GM18511 (cell line): ENCODE measurements around the gene B4GALT5.
"Not testable (repeated sequence)": the region's sequence is repeated elsewhere in the genome, so short reads cannot be mapped to it uniquely, and the experiment has no call there.

Source experiments
- ATAC-seq: cut with Tn5 transposase; IDR thresholded peaks from one replicate; pipeline ENCODE4 v1.9.1; 2021; ENCODE audit warnings: mild to moderate bottlenecking, moderate library complexity; ENCODE audit not compliant: unreplicated experiment

B4GALT5 gene, protein sequence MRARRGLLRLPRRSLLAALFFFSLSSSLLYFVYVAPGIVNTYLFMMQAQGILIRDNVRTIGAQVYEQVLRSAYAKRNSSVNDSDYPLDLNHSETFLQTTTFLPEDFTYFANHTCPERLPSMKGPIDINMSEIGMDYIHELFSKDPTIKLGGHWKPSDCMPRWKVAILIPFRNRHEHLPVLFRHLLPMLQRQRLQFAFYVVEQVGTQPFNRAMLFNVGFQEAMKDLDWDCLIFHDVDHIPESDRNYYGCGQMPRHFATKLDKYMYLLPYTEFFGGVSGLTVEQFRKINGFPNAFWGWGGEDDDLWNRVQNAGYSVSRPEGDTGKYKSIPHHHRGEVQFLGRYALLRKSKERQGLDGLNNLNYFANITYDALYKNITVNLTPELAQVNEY

DNA sequence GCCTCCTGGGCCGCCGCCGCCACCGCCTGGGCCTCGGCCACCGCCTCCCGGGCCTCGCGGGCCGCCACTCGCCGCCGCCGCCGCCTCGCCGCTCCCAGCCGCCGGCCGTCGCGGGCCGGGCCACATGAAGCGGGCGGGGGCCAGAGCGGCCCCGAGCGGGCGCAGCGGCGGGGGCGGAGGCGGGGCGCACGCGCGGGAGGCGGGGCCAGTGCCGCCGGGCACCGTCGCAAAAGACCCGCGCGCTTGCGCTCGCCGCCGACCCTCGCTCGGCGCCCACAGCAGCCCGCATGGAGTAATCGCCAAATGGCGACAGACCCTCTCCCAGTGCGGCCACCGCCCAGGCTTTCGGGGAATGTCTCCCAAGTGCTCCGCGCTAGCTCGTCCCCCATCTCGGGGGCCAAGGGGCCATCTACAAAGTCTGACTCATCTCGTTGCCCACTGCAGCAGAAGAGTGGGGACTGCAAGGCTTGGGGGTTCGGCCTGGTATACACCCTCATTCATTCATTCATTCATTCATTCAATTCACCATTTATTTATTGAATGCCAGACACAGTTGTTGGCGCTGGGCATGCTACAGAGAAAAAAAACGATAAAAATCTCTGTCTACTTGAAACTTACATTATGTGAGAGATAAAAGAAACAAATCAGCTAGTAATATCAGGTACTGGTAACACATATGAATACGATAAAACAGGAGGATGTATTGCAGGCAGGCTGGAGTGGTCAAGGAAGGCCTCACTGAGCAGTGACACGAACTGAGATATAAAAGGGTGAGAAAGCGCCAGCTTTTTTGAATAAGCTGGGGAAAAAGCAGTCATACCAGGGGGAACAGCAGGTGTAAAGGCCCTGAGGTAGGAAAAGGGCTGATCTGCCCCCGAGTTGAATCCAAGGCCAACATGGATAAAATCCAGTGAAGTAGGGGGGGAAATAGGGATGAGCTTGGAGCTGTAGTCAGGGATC, at the start of gene B4GALT5:
TSS of gene B4GALT5 (minus strand) at position 126 of the 960 bp plus-strand sequence. CDS start 188 bp downstream, outside the sequence.
- ATAC-seq = peak; percentile 79

DNA sequence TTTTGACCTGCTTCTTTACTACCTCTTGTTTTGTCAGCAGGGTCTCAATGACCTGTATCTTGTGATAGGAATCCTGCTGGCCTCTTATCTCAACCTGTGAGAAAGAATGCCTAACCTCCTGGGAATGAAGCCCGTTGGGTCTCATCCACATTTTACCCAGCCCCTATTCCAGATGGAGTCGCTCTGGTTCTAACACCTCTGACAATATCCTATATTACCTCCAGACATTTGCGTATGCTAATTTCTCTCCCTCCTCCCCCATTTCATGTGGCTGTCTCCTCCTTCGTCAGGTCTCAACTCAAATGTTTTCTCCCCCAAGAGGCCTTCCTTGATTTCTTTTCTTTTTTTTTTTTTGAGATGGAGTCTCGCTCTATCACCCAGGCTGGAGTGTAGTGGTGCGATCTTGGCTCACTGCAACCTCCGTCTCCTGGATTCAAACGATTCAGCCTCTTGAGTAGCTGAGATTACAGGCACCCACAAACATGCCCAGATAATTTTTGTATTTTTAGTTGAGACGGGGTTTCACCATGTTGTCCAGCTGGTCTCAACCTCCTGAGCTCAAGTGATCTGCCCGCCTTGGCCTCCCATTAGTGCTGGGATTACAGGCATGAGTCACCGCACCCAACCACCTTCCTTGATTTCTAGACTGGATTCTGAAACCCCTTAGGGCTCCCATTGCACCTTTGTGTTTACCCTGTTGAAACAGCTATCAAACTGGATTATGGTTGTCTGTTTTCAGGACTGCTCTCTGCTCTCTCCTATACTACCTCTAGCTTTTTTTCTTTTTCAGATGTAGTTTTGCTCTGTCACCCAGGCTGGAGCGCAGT, 49.5 kb upstream of the B4GALT5 start:
- ATAC-seq = no peak

DNA sequence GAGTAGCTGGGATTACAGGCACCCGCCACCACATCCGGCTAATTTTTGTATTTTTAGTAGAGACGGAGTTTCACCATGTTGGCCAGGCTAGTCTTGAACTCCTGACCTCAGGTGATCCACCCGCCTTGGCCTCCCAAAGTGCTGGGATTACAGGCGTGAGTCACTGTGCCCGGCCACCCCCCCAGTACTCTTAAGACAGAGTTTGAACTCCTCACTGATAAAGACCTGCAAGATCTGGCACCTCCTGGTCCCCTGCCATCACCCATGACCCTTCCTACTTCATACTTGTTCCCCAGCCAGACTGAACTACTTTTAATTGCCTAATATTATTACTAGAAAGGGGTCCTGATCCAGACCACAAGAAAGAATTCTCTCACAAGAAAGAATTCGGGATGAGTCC, 48.2 kb upstream of the B4GALT5 start:
- ATAC-seq = not testable (repeated sequence)

DNA sequence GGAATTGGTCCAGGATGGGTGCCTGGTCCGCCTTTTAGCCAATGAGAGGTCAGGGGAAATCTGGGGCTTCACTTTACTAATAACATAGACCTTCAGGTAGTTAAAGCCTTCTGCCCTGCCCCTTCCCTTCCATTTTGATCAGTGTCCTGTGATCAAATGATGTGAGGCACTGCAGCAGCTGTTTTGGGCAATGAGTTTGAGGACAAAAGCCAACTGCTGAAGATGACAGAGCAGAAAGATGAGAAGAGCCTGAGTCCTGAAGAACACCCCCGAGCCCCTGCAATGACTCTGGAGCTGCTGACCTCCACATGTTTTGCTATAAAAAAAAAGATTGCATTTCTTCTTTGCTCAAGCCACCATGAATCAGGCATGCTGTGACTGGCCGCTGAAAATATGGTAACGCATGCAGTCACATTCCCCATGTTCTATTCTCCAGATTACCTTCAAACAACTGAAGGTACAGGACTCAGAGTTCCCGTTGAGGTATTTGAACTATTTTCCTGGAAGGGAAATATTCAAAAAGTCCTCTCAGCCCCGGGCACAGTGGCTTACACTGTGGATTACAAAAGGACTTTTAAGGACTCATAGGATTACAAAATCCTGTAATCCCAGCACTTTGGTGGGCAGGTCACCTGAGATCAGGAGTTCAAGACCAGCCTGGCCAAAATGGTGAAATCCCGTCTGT, 45.7 kb upstream of the B4GALT5 start:
- ATAC-seq = no peak

DNA sequence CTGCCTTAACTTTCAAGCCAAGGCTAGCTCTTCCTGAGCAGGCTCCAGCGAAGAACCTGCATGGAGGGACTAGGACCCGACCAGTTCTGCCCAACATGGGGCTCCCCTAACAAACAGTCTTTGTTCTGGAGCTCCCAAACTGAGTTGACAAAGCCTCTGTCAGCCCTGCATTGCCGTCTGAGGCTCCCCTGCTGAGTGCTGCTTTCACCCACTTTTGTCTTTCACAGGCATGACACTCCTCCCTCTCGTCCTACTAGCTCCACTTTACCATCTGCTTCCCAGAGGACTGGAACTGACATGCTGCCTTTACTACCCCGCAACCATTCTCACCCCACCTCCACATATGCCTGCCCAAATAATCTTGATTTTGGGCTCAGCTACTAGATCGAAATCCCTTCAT, 45.1 kb upstream of the B4GALT5 start:
- no peak for ATAC-seq

DNA sequence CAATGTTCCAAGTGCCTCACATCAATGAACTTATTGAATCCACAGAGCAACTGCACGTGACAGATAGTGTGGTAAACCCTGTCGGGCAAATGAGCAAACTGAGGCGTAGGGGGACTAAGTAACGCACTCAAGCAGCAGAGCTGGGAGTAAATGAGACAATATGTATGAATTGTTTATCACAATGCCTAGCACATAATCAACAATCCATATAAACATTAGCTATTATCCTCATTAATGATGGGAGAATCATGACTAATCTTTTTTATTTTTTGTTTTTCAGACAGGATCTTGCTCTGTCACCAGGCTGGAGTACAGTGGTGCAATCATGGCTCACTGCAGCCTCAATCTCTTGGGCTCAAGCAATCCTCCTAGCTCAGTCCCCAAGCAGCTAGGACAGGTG, 43.9 kb upstream of the B4GALT5 start:
- ATAC-seq = no peak

DNA sequence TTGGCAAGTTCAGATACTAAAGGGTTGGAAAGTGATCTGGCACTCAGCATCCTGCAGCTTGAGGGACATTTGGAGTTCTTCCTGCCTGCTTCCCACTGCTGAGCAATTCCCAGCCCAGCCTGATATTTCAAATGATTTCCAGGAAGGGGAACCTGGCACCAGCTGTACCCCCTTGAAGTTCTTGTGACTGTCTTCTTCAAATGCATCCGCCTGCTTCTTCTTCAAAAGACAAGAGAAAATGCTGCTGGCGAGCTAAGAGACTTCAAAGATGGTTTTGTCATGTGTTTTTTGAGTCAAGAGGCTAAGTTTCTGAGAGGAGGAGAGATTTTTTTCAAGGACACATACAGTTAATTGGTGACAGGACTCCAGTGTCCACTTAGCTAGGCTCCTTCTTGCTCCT, 42.6 kb upstream of the B4GALT5 start:
- ATAC-seq = no peak

DNA sequence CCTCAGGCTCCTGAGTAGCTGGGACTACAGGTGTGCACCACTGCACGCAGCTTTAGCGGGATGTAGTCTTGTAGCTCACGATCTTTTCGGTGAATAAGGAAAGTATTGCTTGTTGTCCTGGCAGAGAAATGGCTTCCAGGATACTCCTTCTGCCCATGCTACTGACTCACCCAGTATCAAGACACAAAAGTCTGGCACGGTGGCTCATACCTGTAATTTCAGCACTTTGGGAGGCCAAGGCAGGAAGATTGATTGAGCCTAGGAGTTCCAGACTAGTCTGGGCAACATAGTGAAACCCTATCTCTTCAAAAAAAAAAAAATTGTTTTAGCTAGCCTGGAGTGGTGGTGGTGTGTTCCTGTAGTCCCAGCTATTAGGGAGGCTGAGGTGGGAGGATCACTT, 40.9 kb upstream of the B4GALT5 start:
- ATAC-seq = no peak

DNA sequence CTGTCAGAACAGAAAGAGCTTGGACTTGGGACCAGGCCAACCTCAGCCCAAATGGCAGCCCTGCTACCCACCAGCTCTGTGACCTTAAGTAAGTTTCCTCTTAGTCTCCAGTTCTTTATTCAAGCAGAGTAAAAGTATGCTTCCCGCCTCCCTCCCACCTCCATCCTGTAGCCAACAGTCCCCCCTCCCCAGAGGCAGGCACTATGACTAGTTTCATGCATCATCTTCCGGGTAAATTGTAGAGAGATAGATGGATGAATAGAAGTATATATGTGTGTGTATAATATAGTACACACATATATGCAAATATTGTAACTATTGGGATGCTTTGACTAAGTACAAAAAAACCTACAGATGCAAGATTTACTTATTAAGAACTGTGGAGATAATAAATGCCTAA, 39.5 kb upstream of the B4GALT5 start:
- ATAC-seq = no peak

DNA sequence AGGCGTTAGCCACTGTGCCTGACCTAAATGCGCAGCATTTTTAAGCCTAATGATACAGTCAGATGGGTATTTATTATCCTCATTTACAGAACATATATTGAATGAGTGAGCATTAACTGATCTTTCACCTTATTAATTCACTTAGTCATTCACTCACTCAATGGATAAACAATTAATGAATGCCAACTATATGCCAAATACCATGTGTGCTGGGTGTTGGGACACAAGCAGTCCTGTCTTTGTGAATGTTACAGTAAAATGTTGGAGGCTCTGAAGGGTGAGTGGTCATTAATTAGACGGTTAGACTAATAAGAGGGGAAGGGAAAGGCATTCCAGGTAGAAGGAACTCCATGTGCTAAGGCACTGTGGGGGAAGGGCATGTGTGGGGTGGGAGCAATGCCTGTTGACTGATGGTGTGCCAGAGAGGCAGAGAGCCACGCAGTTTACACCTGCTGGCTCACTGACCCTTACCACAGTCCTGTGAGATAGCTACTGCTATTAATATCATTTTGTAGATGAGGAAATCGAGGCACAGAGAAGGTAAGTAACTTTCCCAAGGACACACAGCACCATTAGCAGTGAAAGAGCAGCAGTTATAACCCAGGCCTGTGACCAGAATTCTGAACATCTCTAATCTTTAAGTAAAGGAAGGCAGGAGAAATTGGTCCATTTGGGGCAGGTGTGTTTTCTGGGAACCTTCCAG, 38.7 kb upstream of the B4GALT5 start:
- ATAC-seq = no peak

DNA sequence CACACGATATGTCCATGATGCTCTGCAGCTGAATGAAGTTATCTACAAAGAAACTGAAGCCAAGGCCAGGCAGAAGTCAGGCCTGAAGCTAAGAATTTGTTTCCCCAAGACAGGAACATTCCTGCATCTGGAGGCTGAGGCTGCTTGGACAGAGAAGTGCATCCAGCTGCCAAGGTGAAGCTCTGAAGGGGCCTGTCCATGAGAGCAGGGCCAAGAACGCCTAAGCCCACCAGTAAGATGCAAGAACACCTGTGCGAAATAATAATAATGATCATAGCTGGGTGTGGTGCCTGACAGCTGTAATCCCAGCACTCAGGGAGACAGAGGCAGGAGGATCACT, 37.7 kb upstream of the B4GALT5 start:
- no peak for ATAC-seq

DNA sequence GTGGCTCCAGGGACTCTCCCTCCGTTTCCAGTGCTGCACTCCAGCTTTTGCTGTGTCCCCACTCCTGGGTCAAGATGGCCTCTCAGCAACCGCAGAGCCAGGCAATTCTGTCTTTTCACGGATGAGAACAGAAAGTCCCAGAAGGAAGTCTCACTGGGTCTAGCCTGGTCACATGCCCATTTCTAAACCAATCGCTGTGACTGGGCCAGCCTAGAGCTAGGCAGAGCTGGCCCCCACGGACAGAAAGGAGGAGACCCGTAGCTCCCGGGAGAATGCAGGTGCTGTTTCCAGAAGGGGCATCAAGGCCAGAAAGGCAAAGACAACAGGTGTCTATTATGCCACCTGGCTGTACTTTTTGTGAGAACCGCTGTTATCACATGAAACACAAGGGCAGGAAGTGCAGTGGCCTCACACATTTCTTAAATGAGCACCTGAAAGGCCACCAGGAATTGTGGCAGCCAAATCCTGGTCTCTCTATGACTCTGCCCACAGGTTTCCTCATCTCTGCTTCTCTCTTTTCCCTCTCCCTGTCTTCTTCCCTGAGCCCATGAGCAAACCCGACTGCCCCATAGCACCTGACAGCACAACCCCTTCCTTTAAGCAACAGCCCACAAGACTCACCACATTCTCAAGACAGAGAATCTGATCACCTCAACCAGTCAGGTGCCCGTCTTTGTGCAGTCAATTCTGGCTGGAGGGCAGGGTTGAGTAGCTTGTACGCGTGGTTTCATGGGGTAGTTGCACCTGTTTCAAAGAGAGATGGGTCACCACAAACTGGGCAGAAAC, 37.1 kb upstream of the B4GALT5 start:
- peak; percentile 84 for ATAC-seq

DNA sequence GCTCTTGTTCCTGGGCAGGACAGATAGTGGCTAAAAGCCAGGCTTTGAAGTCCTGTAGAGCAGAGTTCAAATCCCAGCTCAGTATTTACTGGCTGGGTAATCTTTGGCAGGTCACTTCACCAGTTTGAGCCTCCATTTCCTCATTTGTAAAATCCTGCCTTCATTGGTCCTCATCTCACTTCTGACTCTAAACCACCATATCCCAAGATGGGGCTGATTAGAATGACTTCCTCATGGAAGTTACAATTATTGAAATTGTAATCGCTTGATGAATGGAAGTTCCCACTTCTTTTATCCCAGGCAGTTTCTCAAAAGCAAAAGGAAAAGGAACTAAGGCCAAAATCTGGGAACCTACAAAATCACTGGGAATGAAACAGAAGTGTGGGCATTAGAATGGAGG, 35.9 kb upstream of the B4GALT5 start:
- ATAC-seq = no peak

DNA sequence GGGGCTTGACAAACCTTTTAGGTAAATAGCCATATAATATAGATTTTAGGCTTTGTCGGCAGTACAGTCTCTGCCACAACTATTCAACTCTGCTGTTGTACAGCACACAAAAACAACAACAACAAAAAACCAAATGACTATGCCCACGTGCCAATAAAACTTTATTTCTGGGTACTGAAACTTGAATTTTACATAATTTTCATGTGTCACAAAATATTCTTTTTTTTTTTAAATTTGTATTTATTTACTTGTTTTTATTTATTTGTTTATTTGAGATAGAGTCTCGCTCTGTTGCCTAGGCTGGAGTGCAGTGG, 34.8 kb upstream of the B4GALT5 start:
- ATAC-seq = no peak

DNA sequence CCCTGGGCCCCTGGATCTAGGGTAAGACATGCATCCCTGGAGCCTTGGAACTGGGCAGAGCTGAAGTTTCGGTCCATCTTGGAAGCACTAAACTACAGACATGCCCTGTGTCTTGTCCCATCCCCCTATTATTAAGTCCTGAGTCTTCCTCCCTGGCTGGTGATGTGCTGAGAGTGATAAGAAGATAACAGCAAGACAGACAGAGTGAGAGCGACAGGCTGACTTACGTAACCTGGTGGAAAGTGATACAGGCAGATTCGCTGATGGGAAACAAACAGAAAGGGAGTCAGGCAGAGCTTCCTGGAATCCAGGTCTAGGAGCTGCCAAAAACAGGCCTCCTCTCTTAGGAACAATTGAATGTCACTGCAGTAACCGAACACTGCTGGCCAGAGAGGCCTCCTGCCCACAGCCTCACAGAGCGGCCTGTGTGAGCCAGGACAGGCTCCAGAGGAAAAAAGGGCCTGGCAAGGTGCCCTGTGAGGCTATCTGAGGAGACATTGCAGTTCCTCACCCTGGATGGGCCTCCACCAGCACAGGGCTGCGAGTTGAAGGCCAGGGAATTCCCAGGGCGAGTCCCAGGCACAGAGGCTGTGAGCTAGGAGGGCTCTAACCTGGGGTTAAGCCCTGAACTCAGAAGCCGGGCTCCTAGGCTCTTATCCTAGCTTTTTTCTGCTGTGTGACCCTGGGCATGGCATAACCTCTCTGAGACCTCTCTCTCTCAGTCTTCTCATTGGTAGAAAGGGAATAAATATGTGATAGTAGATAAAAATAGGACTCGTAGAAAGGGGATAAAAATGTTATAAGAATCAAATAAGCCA, 34.2 kb upstream of the B4GALT5 start:
- no peak for ATAC-seq

DNA sequence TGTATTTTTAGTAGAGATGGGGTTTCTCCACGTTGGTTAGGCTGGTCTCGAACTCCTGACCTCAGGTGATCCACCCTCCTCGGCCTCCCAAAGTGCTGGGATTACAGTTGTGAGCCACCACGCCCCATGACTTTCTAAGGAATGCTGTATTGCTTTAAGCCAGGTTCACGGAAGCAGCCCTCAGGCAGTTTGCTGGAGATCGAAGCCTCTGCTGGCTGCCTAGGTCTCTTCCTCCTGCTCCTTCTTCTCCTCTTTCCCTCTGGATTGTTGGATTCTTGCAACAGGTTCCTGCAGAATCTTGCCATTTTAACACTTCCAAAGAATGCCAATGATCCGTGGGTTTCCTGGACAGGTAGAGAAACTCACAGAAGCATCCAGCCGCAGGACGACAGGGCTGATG, 29.3 kb upstream of the B4GALT5 start:
- no peak for ATAC-seq

DNA sequence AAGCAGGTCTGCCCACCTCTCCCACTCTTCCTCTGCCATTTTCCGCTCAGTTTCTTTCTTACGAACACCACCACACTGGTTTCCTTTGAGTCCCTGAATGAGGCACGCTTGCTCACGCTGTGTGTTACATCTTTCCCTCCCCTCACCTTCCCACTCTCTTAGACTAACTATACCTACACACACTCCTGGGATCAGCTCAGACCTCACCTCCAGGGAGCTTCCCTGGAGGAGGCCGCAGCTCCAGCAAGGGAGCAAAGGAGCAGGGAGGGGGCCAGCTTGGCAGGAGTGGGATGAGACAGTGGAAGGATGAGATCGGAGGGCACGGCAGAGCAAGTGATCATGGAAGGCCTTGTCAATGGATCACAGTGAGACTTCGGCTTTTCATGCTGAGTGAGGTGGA, 28.3 kb upstream of the B4GALT5 start:
- ATAC-seq = no peak

DNA sequence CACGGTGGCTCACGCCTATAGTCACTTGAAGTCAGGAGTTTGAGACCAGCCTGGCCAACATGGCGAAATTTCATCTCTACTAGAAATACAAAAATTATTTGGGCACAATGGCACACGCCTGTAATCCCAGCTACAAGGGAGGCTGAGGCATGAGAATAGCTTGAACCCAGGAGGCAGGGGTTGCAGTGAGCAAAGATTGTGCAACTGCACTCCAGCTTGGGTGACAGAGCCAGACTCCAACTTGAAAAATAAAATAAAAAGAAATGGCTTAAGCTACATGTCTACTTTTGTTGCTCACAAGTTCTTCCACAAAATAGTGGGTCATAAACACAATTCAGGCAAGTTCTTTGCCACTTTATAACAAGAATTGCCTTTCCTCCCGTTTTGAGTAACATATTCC, 27.1 kb upstream of the B4GALT5 start:
- ATAC-seq = no peak

DNA sequence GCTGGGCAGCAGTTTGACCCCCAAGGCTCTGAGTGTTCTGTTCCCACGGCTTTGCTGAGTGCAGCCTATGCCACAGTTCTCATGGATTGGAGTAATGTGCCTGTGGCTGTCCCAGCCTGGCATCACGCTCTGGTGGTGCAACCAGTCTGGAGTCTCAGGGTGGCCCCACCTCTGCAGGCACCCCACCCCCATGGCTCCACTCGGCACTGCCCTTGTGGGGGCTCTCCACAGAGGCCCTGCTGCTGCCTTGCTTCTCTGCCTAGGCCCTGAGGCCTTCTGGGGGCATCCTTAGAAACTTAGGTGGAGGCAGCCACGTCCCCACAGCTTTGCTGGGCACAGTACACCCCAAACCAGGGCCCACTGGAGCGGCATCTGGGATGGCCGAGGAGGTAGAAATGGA, 25.4 kb upstream of the B4GALT5 start:
- no peak for ATAC-seq
